Measurements from ENCODE around the gene THSD4. TPM values are rescaled to one million over a fixed set of nuclear protein-coding genes. Genes with fewer than 3 reads are reported as not detected.

The THSD4 gene
- total RNA-seq, 1 donor from 2014 or later, result 151 TPM

- Histone ChIP-seq H3K9me3 (no peaks in the 10 kb centered on the region), H3K36me3 (no peaks in the 10 kb centered on the region), H3K27me3 (no peaks in the 10 kb centered on the region), H3K4me3 (no peak overlapping the region), H3K4me1 (peaks cover 6 to 25% of the 10 kb centered on the region in 2 donors), H3K27ac (no peak overlapping the region)
- TF ChIP-seq CTCF (IDR thresholded peaks at IDR 0.05), result no peak
- intact Hi-C loops (cut with DNase I), result loop anchor here (2.0 to 10.0 kb wide), 3 partner anchors 267 to 413 kb away; no protein-coding TSS in a partner anchor
- DNase-seq (ENCODE audit: low spot score in 2 of 2), result no peak
Observed at GRCh38 chr15:71387810-71388209, 272.5 kb downstream of the THSD4 start.

DNA sequence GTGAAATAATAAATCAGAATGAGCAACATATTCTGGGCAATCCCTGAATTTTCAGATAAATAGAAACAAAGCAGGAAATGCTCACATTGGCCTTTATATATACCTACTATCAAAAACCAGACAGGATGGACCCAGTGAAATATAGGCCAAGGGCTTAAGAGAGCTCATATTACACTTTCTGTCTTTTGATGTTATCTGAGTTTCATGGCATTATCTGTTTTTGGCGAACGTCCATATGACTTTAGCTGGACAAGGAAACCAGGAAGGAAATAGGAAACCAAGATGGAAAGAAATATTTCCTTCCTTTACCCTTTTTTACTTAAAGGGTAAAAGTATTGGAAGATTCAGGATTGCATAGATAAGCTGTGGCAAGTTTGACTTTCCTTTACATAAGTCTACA, 274.8 kb downstream of the THSD4 start:
- Histone ChIP-seq H3K36me3 (no peaks in the 10 kb centered on the region), H3K27ac (no peak overlapping the region), H3K4me3 (no peak overlapping the region), H3K9me3 (no peaks in the 10 kb centered on the region), H3K4me1 (peaks cover 6 to 24% of the 10 kb centered on the region in 2 donors), H3K27me3 (no peaks in the 10 kb centered on the region)
- no peak for TF ChIP-seq CTCF (IDR thresholded peaks at IDR 0.05)
- no peak for DNase-seq (ENCODE audit: low spot score in 2 of 2)
- intact Hi-C loops (cut with DNase I), result no loop called here

GRCh38 chr15:71391421-71392088, 276.3 kb downstream of the THSD4 start:
- DNase-seq (ENCODE audit: low spot score in 2 of 2), result no peak
- intact Hi-C loops (cut with DNase I), result no loop called here
- TF ChIP-seq CTCF (IDR thresholded peaks at IDR 0.05), result no peak

DNA sequence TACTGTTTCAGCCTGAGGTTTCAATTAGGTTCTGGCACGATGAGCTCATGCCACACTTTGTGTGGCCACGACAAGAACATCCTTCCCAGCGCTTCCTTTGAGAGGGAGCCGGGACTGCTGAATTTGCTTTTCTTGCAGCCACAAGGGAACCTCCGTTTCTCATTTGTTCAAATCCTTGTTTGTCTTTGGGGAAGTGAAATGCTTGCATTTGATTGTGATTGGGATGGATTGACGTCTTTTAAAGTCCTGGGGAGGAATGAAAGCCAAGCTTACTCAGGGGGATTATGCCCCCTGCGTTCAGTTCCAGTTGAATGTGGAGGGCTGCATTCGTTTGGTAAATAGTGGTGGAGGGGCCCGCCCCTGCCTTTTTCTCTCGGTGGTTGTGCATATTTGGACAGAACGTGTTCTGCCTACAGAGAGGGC, 277.6 kb downstream of the THSD4 start:
- peak overlapping the region in 1 of 2 donors; percentile 5 for H3K27ac ChIP-seq
- no peaks in the 10 kb centered on the region for H3K27me3 ChIP-seq
- intact Hi-C loops (cut with DNase I), result no loop called here
- H3K36me3 ChIP-seq, result no peaks in the 10 kb centered on the region
- H3K4me3 ChIP-seq, result no peak overlapping the region
- peaks cover 0 to 7% of the 10 kb centered on the region in 2 donors for H3K4me1 ChIP-seq
- no peak for DNase-seq (ENCODE audit: low spot score in 2 of 2)
- H3K9me3 ChIP-seq, result no peaks in the 10 kb centered on the region
- TF ChIP-seq CTCF (IDR thresholded peaks at IDR 0.05), result no peak

More at GRCh38 chr15:71391421-71392088, 276.3 kb downstream of the THSD4 start:
- peaks cover 0 to 16% of the 10 kb centered on the region in 2 donors for H3K4me1 ChIP-seq
- no peak overlapping the region for H3K4me3 ChIP-seq
- no peaks in the 10 kb centered on the region for H3K9me3 ChIP-seq
- H3K27me3 ChIP-seq, result no peaks in the 10 kb centered on the region
- no peaks in the 10 kb centered on the region for H3K36me3 ChIP-seq
- H3K27ac ChIP-seq, result no peak overlapping the region

- Histone ChIP-seq H3K27ac (peak overlapping the region in 1 of 2 donors; percentile 5), H3K36me3 (no peaks in the 10 kb centered on the region), H3K4me1 (peaks cover 0 to 7% of the 10 kb centered on the region in 2 donors), H3K4me3 (no peak overlapping the region), H3K27me3 (no peaks in the 10 kb centered on the region), H3K9me3 (no peaks in the 10 kb centered on the region)
- no peak for DNase-seq (ENCODE audit: low spot score in 2 of 2)
- intact Hi-C loops (cut with DNase I), result no loop called here
- no peak for TF ChIP-seq CTCF (IDR thresholded peaks at IDR 0.05)
Observed at GRCh38 chr15:71393383-71393782, 278.1 kb downstream of the THSD4 start.

All from ascending aorta (tissue), 2 donors.